Activated T-helper 1 cell treated with Interleukin-2 at 50 U/mL for 16 hours (primary cell): Measurements from ENCODE around the gene LEF1.

Source experiments
- DNase-seq: peaks from one replicate; pipeline ENCODE4 v3.0.0-alpha.2; 2020; ENCODE audit warnings: low read depth

Gene LEF1

DNA sequence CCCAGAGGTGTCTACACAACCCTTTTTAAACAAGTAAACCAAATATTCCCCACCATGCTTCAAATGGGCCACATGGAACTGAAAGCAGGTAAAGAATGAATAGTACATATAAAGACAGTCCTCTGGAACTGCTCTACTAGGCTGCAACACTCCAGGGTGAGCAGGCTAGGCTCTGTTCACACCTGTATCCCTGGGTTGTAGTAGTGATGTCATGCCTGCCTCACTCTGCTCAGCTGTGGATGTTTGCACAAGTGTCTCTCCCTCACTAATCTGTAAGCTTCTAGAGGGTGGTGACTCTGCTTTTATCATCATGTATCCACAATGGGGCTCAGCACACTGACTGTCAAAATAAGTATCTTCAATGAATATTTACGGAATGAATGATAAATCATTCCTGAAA lies 20.4 kb downstream of the LEF1 start:
- DNase-seq = no peak

DNA sequence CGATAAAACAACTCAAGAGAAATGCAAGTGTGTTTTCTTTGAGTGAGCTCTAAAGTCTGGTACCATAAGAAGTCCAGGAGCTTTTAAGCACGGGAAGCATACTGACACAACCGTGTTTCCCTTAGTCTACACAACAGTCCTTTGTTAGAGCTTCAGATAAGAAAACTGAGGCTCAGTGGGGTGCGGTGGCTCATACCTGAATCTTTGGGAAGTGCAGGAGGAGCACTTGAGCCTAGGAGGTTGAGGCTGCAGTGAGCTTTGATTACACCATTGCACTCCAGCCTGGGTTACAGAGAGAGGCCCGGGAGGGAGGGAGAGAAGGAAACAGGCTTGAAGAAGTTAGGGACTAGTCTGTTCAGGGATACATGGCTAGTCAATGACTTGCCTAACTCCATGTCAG lies 21.9 kb downstream of the LEF1 start:
- DNase-seq = no peak

DNA sequence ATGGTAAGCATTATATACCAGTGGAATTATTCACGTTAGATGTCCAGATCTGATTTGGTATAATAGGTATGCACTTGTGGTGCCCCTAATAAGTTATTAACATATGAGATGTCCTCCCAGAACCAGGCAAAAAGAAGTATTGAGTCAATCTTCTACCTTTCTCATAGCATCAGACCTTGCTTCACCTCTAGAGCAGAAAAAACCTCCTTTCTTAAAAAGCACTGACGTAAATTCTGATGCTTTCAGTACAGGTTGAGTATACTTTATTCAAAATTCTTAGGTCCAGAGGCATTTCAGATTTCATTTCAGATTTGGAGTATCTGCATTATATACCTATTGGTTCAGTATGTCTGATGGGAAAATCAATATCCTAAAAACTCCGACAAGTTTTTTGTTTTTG lies 22.4 kb downstream of the LEF1 start:
- DNase-seq = no peak

DNA sequence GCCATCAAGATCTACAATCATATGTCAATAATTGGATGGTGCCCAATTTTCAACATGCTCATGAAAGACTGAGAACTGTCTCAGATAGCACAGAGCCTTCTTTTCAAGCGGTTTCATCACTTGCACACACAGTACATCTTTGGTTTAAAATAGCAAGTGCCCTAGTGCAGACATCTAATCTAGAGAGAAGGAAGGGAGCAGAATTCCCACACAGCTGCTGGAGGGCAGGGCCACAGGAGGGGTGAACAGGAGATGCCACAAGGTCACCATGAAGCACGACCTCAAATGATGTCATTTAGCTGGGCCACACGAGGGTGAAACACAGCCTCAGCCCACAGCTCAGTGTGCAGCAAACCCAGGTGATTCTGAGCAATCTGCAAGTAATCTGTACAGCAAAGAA lies 24.3 kb downstream of the LEF1 start:
- no peak for DNase-seq

DNA sequence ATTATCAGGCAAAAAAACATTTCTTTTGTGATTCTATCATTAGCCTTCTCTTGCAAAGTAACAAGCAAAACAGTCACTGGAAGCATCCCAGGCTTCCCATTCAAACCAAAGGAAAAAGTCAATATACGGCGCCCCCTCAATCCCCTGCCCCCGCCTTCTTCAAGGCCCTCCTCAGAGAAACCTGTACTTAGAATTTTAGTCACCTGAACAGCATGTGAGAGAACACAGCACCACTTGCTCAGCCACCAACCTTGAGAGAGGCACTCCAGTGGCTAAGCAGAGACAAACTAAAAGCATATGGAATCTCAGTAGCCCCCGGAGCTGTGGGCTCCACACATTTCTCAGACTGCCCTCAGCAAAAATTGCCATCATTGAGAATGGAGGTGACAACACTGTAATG lies 25.2 kb downstream of the LEF1 start:
- no peak for DNase-seq

DNA sequence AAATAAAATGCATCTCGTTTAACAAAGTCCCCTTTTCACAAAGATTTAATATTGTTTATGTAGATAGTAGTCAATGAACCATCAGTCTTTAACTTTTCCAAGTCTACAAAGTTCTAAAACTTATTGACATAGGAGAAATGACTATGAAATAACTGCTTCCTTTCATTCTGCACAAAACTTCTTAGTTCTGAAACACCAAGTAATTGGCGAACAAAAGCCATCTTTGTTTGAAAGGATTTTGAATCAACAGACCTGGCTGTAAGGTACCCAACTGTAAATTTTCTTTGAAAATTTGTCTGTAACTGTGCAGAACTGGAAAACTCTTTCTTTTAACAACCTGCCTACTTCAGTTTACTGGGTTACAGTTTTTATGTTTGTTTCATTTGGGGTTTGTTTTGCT lies 25.9 kb downstream of the LEF1 start:
- no peak for DNase-seq

DNA sequence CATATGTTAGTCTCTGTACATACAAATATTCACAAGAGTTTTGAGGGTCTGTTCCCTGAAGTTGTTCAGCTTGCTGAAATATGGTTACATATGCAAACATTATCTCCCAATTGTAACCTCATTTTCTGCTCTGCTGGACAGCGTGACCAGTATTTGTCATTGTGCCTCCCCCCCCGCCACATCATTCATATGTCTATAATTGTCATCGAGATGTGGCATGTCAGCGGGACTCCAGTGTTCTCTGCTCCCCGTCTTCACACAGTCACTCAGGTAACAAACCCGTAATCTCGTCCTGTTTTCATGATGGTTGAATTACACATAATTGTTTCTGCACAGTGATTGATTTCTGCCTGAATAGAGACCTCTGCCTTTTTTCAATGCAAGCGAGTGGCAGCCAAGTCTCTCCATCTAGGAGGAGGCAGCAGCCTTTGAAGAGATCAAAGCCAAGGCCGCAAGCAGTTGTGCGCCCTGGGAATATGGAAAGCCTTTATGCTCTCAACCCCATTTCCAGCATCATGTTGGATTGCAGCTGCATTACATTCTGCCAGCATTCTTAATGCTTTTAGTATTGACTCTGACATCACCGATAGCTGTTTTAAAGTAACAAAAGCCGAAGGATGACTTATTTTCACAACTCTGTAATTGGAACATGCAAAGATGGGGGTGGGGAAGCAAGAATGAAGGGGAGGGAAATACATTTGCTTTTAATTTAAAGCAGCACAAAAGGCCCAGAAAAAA lies 27.4 kb downstream of the LEF1 start:
- no peak for DNase-seq

DNA sequence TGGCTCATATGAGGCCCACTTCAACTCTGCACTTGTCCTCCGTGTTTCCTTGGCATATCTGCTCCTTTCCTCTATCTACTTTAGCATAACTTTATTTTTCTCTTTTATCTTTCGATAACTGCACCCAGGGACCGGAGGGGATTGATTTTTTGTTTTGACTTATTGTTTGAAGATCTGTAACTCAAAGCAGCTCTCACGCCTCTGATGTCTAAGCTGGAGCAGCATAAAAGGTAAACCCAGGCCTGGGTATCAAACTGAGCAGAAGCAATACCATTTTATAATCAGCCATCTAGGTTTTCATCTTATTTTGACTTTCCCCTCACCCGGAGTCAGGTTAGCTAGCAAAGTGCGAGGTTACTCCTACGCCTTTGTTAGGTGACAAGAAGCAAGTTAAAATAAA lies 28.4 kb downstream of the LEF1 start:
- no peak for DNase-seq

DNA sequence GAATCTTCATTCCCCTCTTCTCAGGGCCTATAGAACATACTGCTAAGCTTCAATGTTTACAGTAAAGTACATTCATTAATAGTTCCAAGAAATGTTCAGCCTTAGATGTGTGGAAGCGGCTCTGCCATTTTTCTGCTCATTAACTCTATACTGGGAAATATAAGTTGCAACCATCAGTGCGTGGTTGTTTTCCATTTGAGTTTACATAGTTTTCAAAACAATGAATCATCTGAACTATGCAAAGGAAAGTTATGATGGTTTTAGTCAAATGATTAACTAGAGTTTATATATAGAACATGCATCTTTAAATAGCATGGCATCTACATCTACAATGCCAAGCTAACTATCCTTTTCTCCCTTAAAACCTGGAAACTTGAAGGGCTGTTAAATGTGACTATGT lies 29.6 kb downstream of the LEF1 start:
- DNase-seq = no peak

DNA sequence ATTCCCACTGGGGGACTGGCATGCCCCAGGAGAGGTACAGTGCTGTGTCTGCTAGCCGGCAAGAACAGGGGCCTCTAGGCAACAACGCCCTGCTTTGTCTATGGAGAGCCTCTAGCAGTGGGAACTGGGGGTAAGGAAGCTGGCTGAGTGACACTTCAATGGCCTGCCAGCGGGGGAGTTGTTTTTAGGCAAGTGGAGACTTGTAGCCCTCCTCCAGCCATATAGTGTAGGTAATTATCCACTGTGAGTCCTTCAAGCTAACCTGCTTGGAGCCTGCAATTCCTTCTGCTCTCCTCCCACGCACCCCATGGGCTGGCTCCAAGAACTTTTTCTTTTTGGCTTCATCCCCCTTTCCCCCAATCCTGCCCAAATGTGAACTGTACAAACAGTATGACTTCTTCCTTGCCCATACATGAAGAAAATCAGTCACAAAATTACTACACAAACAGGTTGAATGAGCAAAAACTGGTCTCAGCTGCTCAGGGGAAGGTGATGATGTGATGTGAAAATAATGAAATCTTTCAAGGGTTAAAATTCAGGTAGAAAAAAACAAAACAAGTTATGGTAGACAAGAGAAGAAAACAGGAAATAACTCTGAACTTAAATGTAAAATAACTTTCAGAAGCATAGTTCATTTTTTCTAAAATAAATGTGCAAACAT lies 33.1 kb downstream of the LEF1 start:
- no peak for DNase-seq

DNA sequence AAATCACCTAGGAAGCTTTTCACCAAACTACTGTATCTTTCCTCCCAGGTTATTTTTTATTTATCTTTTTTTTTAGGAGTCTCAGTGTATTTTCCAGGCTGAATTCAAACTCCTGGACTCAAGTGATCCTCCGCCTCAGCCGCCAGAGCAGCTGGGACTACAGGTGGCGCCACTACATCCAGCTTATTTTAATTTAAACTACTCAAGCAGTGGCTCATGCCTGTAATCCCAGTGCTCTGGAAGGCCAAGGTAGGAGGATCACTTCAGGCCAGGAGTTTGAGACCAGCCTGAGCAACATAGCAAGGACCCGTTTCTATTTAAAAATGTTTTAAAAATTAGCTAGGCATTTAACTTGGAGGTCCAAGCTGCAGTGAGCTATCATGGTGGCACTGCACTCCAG lies 37.8 kb downstream of the LEF1 start:
- no peak for DNase-seq

DNA sequence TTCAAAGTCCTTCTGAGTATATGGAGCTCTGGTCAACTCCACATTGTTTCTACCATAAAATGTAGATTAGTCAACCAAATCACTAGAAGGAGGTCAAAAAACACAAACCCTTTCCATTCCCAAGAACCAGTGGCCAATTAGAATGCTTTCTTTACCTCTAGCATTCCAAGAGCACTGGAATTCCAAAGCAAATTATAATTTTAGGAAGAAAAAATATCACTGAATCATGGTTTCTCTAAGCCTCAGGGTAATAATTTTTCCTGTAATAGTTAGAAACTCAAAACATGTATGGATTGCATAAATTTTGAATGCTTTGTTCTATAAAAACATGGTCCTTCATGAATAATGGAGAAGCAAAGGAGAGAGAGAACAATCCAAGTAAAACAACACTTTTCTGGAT lies 39.5 kb downstream of the LEF1 start:
- DNase-seq = no peak

DNA sequence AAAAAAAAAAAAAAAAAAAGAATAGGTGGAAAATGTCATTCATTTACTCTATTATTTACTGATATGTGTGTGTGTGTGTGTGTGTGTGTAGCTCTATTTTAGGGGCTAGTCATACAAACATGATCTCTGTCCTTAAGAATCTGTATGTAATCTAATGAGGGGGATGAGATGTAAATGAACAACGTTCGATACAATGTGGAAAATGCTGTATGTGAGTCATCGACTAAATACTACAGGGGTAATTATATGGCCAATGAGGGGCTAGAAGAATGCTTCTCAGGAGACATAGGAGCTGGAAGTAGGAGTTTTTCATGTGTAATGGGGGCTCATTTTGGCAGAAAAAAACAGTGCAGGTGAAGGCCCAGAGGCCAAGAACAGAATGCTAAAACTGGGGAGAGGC lies 41.9 kb downstream of the LEF1 start:
- DNase-seq = no peak

DNA sequence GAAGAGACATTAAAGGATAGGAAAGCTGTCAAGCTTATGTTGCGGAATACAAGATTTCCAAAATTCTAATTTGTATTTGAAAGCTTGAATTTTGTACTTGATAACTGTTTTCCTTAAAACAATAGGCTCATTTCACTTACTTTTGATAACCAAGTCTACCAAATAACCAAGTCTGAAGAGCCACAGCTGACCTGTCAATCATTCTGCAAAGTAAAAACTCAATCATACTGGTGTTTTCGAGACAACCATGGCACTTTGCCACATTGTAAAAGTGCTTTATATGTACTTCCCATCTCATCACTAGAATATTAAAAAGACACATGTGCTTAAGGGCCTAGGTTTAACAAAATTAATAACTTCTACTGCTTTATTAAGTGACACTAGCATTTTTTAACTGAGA lies 47.9 kb downstream of the LEF1 start:
- no peak for DNase-seq

DNA sequence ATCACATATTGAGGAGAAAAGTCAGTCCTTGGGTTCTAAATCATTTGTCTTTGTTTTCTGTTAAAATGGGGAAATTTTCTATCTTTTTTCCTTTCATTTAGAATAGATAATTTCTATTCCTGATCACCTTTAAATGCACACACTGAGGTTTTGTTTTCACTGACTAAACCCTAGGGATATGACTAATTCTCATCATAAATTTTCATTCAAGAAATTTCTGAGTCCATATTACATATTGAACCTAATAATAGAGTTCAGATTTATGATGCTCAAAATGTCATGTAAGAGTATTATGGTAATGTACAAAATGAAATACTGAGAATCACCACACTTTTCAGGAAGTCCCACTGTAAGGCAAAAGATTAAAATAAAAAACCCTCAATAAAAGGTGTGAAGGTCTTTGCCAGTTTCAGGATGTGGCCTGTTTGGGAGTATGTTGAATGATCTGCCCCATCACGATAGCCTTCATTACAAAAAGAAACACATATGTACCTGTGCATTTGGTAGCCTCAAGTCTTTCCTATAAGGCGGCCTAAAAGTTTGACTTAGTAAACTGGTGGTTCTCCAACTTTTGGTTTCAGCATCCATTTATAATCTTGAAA lies 49.4 kb downstream of the LEF1 start:
- DNase-seq = no peak

DNA sequence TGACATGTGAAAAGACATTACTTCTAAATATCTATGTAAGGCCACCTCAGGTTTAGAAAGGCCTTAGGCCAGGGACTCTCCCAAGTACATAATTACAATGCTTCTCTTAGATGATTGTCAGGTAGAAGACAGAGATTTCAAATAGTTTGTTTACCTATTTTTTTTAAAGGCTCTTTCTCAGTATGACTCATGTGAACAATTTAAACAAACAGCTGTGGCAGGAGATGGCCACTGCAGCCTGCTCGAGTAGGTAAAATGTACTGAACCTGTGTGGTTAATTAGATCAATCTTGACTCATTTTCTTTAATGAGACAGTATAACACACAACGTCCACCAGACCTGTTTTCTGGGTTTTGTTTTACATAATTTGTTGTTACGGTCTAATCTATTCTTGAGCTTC lies 50.2 kb downstream of the LEF1 start:
- DNase-seq = no peak

DNA sequence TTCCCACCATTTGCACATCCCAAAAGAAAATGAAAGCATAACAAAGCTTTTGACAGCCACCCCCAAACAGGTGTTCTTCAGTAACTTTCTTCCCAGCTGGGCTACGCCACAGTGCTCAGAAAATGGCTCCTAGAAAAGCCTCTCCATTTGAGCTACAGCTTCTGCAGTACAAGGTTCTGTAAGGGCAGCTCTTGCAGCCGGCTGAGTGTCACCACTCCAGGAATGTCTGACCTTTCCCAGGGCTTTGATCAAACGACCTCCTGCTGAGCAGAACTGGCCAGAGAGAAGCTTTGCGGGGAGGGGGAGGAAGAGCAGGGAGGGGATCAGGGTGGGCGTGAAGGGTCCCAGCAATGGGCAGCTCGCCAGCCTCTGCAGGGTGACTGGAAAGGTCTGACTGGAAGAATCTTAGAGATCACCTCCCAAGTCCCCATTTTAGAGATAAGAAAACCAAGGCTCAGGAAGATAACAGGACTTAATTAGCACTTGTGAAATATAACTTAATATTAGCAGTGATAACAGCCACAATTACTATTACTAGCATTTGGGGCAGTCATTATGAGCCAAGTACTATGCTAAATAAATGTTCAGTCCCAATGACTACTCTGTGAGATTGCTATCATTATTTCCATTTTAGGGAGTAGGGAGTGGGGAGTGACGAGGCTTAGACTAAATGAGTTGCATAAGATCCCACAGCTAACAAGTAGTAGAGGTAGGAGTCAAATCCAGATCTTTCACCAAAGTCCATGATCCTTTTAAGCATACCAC lies 51.1 kb downstream of the LEF1 start:
- no peak for DNase-seq

DNA sequence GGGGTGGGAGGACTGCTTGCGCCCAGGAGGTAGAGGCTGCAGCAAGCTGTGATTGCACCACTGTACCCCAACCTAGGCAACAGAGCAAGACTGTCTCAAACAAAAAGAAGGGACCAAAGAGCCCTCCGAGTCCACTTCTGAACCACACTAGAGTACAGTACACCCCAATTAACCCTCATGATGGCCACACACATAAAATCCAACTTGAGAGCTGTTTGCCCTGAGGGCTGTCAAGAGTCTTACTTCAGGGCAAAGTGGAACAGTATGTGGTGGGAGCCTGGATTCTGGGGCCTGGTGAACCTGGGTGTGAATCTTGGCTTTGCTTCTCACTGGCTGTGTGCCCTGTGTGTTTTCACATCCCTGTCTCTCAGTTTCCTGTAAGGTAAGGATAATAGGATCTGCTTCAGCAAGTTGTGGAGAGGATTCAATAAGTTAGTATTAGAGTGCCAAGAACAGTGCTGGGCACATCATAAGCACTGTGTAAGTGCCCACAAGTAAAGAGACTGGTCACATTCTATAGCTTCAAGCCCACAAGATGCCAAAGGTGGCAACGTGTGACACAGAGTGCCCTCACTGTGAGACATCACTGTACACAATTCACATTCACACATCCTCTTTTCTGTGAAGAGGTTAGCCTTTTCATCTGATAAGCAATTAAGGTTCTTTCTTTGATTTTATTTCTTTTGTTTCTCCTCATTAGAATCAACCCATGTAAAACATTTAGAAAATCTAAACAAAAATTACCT lies 52.1 kb downstream of the LEF1 start:
- DNase-seq = no peak

DNA sequence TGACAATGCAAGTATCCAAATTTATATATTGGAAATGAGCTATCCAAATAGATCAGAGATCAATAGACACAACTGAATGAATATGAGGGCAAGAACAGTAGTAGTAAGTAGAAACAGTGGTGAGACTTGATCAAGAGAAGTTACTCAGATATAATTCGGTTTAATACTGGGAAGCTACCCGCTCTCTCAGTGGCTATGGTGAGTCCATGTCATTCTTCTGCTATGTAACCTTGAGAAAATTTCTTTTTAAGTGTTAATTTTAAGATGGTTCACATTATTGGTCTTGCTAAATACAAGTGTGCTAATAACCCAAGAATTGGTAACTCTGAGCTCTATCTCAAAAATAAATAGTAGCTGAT lies 53.6 kb downstream of the LEF1 start:
- no peak for DNase-seq

DNA sequence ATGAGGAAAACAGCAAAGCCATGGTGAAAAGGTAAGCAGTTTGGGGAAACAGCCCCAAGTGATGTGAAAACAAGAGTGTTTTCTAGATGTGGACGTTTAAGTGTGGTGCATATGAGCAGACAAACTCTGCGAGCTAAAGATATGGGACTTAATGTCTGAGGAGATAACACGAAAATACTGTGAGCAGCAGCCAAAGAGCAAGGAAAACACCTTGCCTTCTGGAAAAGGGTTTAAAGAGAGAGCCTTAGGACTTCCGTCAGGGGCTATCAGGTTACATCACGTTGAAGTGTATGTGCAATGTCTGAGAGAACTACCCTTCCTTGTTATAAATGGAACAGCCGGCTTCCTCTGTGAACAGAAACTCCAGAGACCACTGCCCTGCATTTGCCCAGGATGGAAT lies 54.2 kb downstream of the LEF1 start:
- DNase-seq = no peak

DNA sequence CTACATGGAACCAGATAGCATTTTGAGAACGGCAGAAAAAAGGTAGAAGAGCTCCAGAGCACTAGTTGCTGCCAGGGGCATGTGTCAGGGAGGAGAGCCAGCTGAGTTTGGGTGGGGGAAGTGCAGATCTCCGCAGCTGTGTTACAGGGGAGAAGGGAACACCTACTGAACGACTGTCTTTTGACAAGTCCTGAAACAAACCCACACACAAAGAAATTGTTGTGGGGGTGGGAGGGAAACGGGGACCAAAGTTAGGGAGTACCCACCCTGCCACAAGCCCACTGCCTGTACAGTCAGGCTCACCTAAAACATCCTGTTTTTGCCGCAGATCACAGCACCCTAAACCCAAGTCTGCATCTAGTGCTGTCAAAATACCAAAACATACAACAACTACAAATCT lies 55.5 kb downstream of the LEF1 start:
- peak; percentile 32 for DNase-seq

DNA sequence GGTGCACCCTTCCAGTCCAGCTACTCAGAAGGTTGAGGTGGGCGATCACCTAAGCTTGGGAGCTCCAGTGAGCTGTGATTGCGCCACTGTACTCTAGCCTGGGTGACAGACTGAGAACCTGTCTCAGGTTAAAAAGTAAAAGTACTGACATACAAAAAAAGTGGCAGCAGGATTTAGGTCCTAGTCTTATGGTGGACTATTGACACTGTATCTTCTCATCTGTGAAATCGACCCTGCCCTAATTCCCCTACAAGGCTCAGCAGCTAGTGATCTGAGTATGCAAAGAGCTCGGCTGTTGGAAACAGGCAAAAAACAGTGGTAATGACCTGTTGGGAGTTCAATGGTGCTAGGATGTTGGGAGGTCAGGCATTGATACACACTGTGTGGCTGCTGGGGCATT lies 57.0 kb downstream of the LEF1 start:
- DNase-seq = no peak
